Fibroblast of skin of left quadriceps (primary cell): ENCODE data around the gene OR52J3.
A peak's percentile ranks its signal among the peaks of the same experiment; 100 is the strongest.
"Not testable (repeated sequence)": the region's sequence is repeated elsewhere in the genome, so short reads cannot be mapped to it uniquely, and the experiment has no call there.

Experiments used
- DNase-seq, 2 experiments: peaks; one replicate each; pipeline ENCODE4 v3.0.0-alpha.2; 2013; ENCODE audit warnings: low read depth in 2 of 2

OR52J3 gene

DNA sequence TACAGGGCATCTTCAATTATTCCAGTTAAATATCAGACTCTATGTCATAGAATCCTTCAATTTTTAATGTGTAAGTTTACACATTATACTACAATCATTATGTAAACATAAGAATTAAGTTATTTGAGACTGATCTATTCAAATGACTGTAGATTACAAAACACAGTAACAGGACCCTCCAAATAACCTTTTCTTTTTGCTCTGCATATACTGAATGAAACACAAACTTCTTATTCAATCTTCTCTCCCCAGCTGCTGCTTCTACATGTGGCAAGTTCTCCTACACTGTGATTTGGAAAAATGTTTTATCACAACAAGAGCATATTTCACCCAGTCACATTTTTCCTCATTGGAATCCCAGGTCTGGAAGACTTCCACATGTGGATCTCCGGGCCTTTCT, at the start of gene OR52J3:
TSS of gene OR52J3 (plus strand) at position 301 of the 400 bp plus-strand sequence. CDS start at position 301, 0 bp downstream.
- no peak for DNase-seq

DNA sequence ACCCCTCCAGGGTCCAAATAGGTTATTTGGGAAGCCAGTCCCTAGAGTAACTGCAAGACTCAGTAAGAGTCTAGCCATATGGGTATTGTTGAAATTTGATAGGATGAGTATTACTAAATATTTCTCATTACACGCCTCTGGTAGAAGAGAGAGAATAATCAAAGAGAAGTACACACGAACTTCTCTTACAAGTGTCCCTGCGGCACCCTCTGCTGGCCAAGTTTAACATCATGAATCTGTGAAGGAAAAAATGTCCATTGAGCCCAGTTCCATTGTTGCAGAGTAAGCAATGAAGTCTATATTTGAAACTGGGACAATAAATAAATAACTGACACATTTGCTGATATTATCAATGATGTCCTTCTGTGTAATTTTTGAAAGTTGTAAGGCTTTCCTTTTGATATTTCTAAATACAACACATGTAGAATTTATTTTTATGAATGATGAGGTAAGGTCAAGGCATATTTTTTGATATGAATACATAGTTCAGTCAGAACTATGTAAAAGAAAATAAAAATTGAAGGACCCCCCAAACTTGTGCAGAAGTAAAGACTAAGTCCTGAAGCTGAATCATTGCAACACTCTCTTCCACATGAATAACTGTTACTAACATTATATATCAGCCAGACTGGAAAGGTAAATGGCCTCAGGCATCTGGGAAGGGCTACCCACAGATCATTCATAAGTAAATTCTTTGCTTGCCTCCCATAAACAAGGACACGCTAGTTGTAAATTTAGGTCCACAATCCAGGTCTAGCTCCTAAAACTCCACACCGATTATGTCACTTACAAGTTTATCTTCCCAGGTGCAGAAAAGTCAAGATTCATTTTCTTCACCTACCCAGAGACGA, 41.7 kb upstream of the OR52J3 start:
- peak; percentile 14 to 22 for DNase-seq

DNA sequence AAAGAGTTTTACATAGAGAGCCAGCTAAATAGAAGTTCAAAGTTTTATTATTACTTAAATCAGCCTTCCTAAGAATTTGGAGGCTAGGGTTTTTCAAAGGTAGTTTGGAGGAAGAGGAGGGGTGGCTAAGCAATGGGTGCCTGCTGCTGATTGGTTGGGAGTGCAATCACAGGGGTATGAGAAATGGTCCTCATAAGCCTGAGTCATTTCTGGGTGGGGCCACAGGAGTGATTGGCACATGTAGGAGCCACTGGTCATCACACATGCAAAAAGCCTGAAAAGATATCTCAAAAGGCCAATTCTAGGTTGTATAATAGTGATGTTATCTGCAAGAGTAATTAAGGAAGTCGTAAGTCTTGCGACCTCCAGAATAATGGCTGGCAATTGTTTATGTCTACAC, 38.8 kb upstream of the OR52J3 start:
- DNase-seq = no peak

DNA sequence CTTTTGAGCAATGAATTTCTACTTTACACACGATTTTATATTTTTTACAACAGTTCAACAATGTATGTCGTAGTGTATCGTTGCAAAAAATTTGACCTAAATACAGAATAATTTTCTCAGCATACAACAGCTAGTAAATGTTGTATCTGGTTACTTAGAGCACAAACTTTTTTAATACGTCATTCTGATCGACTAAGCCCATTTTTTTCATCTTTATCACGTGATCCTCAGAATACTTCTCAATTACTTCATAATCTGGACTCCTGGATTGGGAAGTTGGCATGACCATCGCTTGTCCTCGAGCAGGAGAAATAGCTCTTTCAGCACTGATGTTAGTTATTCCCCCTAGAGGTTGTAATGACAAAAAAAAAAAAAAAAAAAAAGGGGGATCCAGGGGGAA, 35.1 kb upstream of the OR52J3 start:
- DNase-seq = no peak

DNA sequence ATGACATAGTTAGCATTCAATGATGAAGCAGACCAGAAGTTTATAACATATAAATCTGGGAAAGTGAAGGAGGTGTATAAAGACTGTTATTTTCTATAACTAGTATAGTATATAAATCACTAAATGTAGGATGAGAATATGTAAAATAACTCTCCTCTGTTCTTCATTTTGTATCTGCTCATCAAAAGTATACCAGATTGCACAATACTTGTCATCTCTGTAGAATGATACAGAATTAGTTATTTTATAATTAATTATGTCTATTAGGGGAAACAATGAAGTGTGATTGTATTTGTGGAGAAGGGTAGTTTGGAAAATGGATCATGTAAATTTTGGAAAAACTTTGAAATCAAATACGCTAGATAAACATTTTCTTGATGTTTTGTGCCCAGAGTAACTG, 33.3 kb upstream of the OR52J3 start:
- no peak for DNase-seq

DNA sequence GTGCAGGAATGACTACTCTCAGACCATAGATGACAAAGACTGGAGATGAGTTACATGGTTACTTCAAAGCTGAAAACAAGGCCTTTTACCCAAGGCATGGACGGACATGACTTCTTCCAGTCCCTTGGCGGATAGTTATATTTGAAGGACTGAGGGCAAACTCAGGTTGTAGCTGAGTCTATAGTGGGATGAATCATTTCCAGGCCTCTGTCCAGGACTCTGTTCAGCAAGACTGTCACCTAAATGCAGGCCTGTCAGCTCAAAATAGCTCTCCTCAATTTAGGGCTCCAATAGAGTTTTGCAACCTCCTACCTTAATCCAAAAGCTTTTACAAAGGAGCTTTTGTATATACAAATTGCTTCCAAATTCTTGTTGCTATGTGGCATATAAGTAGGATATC, 24.3 kb upstream of the OR52J3 start:
- no peak for DNase-seq

DNA sequence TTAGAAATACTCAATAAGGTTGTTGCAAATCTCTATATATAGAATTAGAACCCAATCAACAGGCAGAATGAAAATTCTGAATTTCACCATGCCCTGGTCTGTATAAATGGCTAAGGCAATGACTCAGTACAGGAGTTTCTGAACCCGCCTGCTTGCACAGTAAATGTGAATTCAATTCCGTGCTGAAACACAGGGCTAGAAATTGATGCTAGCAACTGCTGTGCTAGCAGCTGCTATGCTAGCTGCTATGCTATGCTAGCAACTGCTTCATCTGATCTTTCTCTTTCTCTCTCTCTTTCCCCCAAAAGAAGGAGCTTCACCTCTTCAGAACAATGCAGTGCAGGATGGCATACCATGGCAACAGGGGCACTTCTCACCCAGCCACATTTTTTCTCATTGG, 9.7 kb upstream of the OR52J3 start:
- DNase-seq = no peak

DNA sequence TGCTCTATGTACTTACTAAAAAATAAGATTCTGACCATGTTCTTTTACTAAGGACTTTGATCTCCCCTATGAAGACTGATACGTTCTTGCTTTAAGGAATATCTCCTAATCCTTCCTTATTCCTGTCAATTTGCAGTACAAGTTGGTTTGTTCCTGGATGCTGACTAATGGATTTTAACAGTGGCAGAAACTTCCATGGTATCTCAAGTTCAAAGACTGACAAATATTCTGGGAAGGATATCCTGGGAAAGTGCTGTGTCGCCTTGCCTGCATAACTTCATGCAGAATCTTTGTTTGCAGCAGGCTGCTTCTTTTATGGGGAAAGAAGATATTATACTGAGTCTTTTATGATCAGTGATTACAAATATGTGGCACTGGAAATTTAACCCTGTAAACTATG, 8.4 kb upstream of the OR52J3 start:
- no peak for DNase-seq

DNA sequence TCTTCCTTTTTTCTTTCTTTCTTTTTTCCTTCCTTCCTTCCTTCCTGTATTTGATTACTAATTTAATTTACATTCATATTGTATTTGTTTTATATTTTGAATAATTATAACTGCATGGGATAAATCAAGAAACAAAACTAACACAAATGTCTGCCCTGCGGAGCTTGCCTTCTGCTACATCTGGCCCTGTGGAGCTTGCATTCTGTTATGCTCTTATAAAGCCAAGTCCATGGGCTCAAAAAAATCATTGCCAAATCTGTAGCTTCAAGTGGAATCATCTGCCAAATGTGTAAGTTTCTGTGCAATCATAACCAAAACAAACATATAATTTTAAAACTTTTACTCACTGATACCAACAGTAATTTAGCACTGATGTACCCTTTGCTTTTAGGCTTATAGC, 8.0 kb upstream of the OR52J3 start:
- no peak for DNase-seq

DNA sequence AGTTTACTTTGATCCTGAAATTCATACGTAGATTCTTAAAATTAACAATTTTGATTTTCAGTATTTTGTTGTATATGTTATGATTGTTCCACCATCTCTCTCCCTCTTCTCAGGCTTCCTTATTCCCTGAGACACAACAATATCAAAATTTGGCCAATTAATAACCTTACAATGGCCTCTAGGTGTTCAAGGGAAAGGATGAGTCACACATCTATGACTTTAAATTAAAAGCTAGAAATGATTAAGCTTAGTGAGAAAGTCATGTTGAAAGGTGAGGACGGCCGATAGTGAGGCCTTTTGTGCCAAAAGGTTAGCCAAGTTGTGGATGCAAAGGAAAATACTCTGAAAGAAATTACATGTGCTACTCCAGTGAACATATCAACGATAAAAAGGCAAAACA, 5.5 kb upstream of the OR52J3 start:
- no peak for DNase-seq

DNA sequence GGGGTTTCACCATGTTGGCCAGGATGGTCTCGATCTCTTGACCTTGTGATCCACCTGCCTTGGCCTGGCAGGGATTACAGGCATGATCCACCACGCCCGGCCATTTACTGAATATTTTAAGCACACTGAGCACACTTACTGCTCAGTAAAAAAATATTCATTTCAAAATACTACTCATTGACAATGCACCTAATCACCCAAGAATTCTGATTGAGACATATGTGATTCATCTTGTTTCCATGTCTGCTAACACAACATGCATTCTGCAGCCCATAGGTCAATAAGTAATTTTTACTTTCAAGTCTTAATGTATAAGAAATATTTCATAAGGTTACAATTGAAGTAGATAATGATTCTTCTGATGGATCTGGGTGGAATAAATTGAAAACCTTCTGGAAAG, 4.2 kb upstream of the OR52J3 start:
- DNase-seq = no peak

DNA sequence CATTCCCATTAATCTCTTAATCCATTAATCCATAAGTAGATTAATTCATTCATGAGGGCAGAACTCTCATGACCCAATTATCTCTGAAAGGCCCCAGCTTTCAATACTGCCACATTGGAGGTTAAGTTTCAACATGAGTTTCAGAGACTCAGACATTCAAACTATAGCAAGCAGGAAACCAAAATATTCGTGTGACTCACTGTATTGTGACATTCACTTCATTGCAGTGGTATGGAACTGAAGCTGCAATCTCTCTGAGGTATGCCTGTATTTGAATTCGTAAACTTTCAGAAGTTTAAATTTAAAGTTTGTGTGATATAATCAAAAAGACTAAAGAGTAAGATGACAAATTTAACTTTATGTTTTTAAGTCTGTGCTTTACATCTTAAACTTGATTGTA, 2.9 kb upstream of the OR52J3 start:
- DNase-seq = peak; percentile 30 to 35

DNA sequence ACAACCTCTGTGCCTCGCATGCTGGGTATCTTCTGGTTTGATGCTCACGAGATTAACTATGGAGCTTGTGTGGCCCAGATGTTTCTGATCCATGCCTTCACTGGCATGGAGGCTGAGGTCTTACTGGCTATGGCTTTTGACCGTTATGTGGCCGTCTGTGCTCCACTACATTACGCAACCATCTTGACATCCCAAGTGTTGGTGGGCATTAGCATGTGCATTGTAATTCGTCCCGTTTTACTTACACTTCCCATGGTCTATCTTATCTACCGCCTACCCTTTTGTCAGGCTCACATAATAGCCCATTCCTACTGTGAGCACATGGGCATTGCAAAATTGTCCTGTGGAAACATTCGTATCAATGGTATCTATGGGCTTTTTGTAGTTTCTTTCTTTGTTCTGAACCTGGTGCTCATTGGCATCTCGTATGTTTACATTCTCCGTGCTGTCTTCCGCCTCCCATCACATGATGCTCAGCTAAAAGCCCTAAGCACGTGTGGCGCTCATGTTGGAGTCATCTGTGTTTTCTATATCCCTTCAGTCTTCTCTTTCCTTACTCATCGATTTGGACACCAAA, 516 bp downstream of the OR52J3 start:
- no peak for DNase-seq

DNA sequence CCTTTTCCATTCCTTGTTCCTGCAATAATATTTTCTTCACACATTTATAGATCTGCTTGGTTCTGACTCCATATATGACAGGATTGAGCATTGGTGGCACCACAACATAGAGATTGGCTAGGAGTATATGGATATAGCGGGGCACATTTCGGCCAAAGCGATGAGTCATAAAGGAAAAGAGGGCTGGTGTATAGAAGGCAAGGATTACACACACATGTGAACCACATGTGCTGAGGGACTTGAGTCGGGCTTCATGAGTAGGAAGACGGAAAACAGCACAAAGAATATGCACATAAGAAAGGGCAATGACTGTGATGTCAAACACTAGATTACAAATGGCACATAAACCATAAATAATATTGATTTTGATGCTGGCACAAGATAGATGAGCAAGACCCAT, 12.4 kb downstream of the OR52J3 start:
- not testable (repeated sequence) for DNase-seq

DNA sequence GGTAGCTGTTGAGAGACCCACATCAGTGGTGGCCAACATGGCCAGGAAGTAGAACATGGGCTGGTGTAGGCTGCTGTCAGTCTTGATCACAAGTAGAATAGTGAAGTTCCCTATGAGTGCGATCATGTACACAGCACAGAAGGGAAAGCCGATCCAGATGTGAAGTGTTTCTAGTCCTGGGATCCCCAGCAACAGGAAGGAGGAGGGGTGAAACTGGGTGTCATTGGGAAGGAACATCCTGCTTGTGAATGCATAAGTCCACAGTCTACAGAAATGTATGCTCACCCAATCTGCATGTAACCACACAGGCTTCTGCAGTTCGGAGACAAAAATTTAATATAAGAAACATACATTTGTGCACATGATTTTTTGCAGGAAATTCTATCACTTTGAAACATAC, 13.1 kb downstream of the OR52J3 start, which contains the start of gene OR52E2:
TSS of gene OR52E2 (minus strand) at position 237 of the 400 bp plus-strand sequence. CDS start at position 237, 0 bp downstream.
- no peak for DNase-seq

DNA sequence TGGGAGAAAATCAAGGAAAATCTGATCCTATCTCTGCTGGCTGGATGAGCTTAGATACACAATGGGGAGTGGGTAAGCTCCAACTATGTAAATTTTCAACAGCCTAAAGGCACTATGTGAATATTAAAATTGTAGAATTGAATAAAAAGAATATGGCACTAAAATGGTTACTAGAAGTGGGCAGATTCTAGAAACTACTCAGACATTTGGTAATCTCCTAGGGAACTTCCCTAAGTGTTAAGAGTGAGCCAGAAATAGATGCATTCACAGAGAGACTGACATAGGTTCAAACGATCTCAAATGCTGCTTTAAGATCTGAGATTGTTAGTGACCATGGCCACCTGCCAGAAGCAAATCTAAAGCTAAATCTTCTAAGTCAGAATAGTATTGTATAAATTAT, 18.7 kb downstream of the OR52J3 start:
- no peak for DNase-seq

DNA sequence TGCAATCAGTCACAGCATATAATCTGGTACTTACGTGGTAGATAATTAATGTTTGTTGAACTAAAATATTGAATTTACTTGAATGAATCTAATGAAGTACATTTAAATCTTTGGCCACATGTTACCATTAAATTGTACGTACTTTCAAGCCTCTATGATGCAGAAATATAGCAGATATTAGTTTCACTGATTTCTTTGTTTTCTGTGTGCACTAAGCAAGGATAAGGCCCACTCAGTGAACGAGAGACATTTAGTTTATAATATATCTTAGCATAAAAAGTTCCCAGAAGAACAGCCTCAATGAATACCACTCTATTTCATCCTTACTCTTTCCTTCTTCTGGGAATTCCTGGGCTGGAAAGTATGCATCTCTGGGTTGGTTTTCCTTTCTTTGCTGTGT, 22.9 kb downstream of the OR52J3 start, which contains the start of gene OR52E1:
TSS of gene OR52E1 (plus strand) at position 301 of the 400 bp plus-strand sequence.
- no peak for DNase-seq

DNA sequence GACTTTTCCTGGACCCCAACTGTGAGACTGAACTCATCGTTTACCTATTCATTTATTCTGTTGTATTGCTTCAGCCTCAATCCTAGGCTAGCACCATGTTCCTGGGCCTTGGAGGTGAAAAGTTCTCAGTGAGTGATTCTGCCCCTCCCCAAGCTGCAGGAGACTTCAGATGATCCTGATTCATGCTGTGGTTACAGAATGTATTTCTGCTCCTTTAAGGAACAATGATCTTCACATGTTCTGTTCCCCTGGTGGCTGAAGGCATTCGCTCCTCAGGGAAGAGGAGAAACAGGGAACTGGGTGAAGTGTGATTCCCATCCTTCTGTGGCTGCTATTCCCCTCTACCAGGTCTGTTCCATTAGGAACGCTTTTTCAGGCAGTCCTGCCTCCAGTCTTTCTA, 25.5 kb downstream of the OR52J3 start:
- DNase-seq = no peak

DNA sequence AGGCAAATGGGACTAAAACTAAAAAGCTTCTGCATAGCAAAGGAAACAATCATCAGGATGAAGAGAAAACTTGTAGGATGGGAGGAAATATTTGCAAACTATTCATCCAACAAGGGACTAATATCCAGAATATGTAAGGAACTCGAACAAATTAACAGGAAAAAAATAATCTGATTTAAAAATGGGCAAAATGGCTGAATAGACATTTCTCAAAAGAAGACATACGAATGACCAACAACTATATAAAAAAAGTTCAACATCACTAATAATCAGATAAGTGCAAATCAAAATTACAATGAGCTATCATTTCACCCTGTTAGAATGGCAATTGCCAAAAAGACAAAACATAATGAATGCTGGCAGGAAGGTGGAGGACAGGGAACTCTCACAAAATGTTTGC, 35.1 kb downstream of the OR52J3 start:
- no peak for DNase-seq

DNA sequence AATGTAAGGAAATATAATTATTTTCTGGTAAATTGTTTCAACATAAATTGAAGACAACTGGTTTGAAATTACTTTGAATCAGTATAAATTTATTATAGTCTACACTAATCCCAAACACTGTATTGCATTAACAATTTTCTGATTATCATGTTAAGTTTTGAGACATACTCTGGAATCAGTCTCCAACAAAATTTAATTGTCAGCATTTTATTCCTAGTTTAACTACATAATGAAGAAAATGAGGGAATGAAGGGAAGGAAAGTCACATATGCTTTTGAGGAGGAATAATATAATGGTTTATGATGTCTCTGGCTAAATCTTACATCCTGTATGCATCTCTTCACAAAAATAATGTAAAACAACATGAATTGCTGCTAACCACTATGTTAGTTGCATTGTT, 37.3 kb downstream of the OR52J3 start:
- no peak for DNase-seq

DNA sequence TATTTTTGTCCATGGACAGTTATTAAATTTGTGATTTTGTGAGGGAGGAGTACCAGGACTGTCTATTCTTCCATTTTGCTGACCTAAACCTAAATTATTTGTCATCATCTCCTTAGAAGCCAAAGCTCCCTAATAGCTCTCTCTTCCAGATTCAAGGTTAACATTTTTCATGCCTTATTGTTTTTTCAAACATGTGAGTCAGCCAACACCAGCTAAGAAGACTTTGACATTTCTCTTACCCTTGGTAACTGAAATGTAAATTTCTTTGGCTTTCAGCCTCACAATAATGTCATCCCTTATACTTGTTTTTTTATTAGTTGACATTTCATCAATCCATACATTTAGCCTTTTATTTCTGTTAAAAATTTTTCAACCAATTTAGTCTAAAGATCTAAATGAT, 42.2 kb downstream of the OR52J3 start:
- DNase-seq = no peak

DNA sequence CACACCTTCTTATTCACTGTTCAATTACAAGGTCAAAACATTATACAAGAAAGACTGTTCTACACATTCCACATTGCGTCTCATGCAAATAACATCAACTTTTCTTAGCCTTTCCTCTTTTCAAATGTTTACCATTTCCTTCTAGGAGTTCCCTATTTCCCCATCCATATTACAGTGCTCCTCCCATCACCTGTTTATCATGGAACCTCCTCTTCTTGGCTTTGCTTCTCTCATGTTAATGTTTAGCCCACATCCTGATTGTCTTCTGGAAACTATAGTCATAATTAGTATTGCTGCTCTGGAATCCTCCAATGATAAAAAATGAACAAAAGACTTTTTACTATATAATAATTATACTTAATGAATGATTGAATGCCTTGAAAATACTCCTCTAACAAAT, 44.3 kb downstream of the OR52J3 start:
- DNase-seq = no peak

DNA sequence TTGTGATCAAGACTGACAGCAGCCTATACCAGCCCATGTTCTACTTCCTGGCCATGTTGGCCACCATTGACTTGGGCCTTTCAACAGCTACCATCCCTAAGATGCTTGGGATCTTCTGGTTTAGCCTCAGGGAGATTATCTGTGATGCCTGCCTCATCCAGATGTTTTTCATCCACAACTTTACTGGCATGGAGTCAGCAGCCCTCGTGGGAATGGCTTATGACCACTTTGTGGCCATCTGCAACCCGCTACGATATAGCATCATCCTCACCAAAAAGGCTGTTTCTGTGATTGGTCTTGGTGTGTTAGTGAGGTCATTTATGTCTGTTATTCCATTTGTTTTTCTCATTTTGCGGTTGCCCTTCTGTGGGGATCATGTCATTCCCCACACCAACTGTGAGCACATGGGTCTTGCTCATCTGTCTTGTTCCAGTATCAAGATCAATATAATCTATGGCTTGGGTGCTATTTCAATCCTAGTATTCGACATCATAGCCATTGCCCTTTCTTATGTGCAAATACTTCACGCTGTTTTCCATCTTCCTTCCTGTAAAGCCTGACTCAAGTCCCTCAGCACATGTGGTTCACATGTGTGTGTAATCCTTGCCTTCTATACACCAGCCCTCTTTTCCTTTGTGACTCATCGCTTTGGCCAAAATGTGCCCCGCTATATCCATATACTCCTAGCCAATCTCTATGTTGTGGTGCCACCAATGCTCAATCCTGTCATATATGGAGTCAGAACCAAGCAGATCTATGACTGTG, 46.7 kb downstream of the OR52J3 start:
- DNase-seq = peak; percentile 17 to 22
